GM12864 (cell line): Measurements from ENCODE around the gene PXN.
A peak's percentile ranks its signal among the peaks of the same experiment; 100 is the strongest.
"Not testable (repeated sequence)": the region's sequence is repeated elsewhere in the genome, so short reads cannot be mapped to it uniquely, and the experiment has no call there.

ENCODE experiments used
- DNase-seq: peaks from one replicate; pipeline ENCODE4 v3.0.0-alpha.2; 2011; ENCODE audit warnings: low read depth
- H3K4me3 ChIP-seq: 2 replicates; pipeline ENCODE4 v1.5.1; 2011; ENCODE audit warnings: mild to moderate bottlenecking, low read depth, low read length, control low read depth
- TF ChIP-seq, protein P1 (sequence below): IDR thresholded peaks from 2 replicates; pipeline ENCODE4 v1.5.1; 2011; ENCODE audit warnings: low read depth, mild to moderate bottlenecking, moderate library complexity, low read length, control low read depth, inconsistent platforms; ENCODE audit errors: missing control alignments

PXN gene

DNA sequence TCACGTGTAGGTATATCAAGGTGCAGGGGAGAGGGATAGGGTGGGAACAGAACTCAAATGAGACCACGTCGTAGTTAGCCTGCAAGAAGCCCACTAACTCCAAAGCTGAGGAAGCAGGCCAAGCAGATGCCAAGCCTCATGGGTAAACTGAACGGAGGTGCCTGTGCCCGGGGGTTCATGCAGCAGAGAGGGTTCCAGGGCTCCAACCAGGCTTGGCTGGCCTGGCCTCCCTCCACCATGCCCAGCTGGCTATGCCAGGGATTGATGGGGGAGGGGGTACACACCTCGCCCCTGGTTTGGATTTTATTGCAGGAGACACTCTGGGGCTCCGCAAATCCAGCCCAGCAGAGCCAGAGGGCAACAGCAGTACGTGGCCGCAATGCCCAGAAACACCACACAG is 27.3 kb downstream of the PXN start:
- TF ChIP-seq, protein P1, sequence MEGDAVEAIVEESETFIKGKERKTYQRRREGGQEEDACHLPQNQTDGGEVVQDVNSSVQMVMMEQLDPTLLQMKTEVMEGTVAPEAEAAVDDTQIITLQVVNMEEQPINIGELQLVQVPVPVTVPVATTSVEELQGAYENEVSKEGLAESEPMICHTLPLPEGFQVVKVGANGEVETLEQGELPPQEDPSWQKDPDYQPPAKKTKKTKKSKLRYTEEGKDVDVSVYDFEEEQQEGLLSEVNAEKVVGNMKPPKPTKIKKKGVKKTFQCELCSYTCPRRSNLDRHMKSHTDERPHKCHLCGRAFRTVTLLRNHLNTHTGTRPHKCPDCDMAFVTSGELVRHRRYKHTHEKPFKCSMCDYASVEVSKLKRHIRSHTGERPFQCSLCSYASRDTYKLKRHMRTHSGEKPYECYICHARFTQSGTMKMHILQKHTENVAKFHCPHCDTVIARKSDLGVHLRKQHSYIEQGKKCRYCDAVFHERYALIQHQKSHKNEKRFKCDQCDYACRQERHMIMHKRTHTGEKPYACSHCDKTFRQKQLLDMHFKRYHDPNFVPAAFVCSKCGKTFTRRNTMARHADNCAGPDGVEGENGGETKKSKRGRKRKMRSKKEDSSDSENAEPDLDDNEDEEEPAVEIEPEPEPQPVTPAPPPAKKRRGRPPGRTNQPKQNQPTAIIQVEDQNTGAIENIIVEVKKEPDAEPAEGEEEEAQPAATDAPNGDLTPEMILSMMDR: no peak
- DNase-seq: no peak
- H3K4me3 ChIP-seq: no peak overlapping the region

GRCh38 chr12:120237360-120238171 is 28.0 kb downstream of the PXN start:
- TF ChIP-seq, protein P1: no peak
- no peak for DNase-seq

GRCh38 chr12:120236809-120237208 is 28.7 kb downstream of the PXN start:
- not testable (repeated sequence) for DNase-seq, H3K4me3 ChIP-seq

More at GRCh38 chr12:120237360-120238171, 28.0 kb downstream of the PXN start:
- no peak overlapping the region for H3K4me3 ChIP-seq

DNA sequence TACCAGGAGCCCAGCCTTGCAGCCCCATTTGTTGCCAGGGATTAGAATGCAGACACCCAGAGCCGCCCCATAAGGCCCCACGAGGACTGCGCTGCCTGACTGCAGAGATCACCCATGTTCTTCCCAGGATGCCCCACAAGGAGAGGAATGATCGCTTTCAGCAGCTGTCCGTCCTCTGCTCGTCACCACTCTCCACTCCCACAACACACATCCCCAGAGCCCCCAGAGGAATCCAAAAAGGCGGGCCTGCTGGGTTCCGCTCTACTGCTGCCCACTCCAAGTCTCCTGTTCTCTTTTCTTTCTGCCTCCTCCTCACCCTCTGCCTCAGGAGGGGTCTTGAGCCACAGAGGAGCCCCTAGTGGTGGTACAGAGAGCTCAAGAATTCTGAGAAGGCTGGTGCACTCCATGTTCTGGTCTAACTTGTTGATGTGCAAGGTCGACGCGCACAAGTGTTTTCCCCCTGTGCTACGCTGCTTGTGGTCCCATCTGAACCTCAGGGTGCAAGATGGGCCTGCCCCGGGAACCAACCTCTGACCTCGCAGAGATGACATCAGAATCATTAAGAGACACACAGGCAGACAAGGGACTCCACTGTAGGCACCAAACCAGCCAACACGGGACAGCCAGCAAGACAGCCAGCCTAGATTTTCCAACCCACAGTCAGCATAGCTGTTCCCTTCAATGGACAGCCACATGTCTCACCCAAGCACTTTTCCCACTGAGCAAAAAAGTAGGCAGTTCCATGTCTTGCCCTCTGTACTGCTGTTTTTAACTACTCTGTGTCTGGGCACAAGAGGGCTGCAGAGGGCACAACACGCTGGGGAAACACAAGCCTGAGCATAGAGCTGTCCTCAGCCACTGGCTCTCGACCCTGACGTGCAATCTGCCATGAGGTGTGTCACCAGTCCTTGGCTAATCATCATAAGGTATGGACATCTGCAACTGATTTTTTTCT is 29.9 kb downstream of the PXN start:
- DNase-seq: no peak
- H3K4me3 ChIP-seq: no peak overlapping the region
- TF ChIP-seq, protein P1: peak; percentile 15

DNA sequence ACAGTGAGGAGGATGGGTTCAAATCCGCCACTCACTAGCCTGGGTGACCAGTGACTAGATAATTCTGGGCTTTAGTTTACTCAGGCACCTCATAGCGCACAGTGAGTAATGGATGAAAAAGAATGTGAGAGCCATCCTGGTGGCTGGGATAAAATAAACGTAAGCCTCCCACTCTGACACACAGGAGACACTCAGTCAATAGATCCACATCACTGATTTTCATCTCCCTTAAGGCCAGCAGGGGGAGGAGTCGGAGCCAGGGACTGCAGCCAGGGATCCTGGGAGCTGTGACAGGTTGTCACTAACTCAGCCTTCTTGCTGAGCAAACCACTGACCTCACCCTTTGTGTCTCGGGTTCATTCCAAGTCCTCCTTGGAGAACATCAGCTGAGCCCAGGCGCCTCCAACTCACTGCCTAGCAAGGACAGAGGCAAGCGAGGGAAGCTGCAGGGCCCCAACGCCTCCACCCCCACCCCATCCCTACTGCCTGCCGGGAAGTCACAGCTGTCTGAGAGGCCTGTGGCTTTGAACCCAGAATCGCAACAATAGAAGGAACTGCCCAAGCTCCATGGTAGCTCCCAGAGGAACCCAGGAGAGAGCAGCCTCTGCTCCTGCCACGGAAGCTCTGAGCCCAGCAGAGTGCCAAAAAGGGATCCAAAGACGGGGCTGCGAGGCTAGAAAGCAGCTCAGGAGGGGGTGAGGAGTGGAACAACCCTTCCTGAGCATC is 30.7 kb downstream of the PXN start:
- no peak overlapping the region for H3K4me3 ChIP-seq
- TF ChIP-seq, protein P1: peak; percentile 36
- DNase-seq: no peak

- TF ChIP-seq, protein P1: no peak
- H3K4me3 ChIP-seq: no peak overlapping the region
- DNase-seq: no peak
Measured at GRCh38 chr12:120231316-120232011, 34.1 kb downstream of the PXN start.
